PFSK-1 (cell line): ENCODE data around the gene MIS18A.

Source experiments
- FOXP2 ChIP-seq: optimal IDR thresholded peaks from 2 replicates; pipeline ENCODE3; 2011; ENCODE audit warnings: borderline replicate concordance, control low read depth, inconsistent platforms; ENCODE audit not compliant: insufficient read depth; ENCODE audit errors: extremely low read length, extremely low read depth
- POLR2AphosphoS5 ChIP-seq: IDR thresholded peaks from 2 replicates; pipeline ENCODE4 v1.6.1; 2012; ENCODE audit warnings: low read depth, mild to moderate bottlenecking, control low read depth, low read length, moderate library complexity
- REST ChIP-seq, 2 experiments: IDR thresholded peaks; 2 replicates each; pipeline versions ENCODE4 v1.6.1 to v1.8.0; 2011 to 2012; ENCODE audit warnings: low read depth in 2 of 2, low read length in 2 of 2, control low read depth in 1 of 2, inconsistent platforms in 1 of 2, mild to moderate bottlenecking in 1 of 2, moderate library complexity in 1 of 2; ENCODE audit not compliant: insufficient read depth in 1 of 2

- TF ChIP-seq FOXP2: peak; percentile 30
- TF ChIP-seq POLR2AphosphoS5: no peak
- TF ChIP-seq REST (IDR thresholded peaks at IDR 0.05; ENCODE audit: insufficient read depth in 1 of 2, low read depth in 2 of 2, low read length in 2 of 2): peak in 1 of 2 experiments; percentile 70; a peak in 2 of 4 replicates
Measured at GRCh38 chr21:32248571-32249461, 30.0 kb downstream of the MIS18A start.
